NCI-H748 (cell line): ENCODE results near the gene ETFRF1.

Source experiments
- DNase-seq: peaks from one replicate; lab custom pipeline; 2025; ENCODE audit not compliant: unreplicated experiment; lab: John Stamatoyannopoulos, UW

ETFRF1 gene

GRCh38 chr12:25195056-25195971 lies at the start of gene ETFRF1, which contains the start of gene DNAI7:
Gene ETFRF1, plus strand, starts transcription at chr12:25195237. Its CDS starts 8,720 bp downstream, at chr12:25203957.
Gene DNAI7, minus strand, starts transcription at chr12:25195160. Its CDS starts 82 bp downstream, at chr12:25195078.
- peak; percentile 94 for DNase-seq

GRCh38 chr12:25146686-25147085 lies 48.4 kb upstream of the ETFRF1 start:
- DNase-seq, result no peak

- no peak for DNase-seq
Observed at GRCh38 chr12:25151476-25151875, 43.6 kb upstream of the ETFRF1 start.

- DNase-seq, result no peak
Observed at GRCh38 chr12:25152055-25152454, 43.0 kb upstream of the ETFRF1 start.

GRCh38 chr12:25155022-25155576 lies 39.9 kb upstream of the ETFRF1 start:
- DNase-seq, result peak; percentile 1

GRCh38 chr12:25156061-25156460 lies 39.0 kb upstream of the ETFRF1 start:
- DNase-seq, result no peak

- DNase-seq, result no peak
Observed at GRCh38 chr12:25162866-25163265, 32.2 kb upstream of the ETFRF1 start.

- DNase-seq, result no peak
Observed at GRCh38 chr12:25182765-25183164, 12.3 kb upstream of the ETFRF1 start.

- no peak for DNase-seq
Observed at GRCh38 chr12:25184132-25184531, 10.9 kb upstream of the ETFRF1 start.

- DNase-seq, result no peak
Observed at GRCh38 chr12:25186038-25186787, 8.8 kb upstream of the ETFRF1 start.

GRCh38 chr12:25186788-25187402 lies 8.1 kb upstream of the ETFRF1 start:
- DNase-seq, result no peak

GRCh38 chr12:25187781-25188180 lies 7.3 kb upstream of the ETFRF1 start:
- DNase-seq, result no peak

GRCh38 chr12:25189656-25190055 lies 5.4 kb upstream of the ETFRF1 start:
- DNase-seq, result no peak

GRCh38 chr12:25190793-25191192 lies 4.2 kb upstream of the ETFRF1 start:
- DNase-seq, result no peak

GRCh38 chr12:25194214-25194613 lies 823 bp upstream of the ETFRF1 start:
- DNase-seq, result no peak

GRCh38 chr12:25194722-25195055 lies 348 bp upstream of the ETFRF1 start:
- no peak for DNase-seq

GRCh38 chr12:25197608-25198007 lies 2.6 kb downstream of the ETFRF1 start:
- DNase-seq, result no peak

- DNase-seq, result no peak
Observed at GRCh38 chr12:25200703-25201102, 5.7 kb downstream of the ETFRF1 start.

- DNase-seq, result no peak
Observed at GRCh38 chr12:25202137-25202536, 7.1 kb downstream of the ETFRF1 start.

GRCh38 chr12:25207411-25207810 lies 12.4 kb downstream of the ETFRF1 start:
- no peak for DNase-seq

- no peak for DNase-seq
Observed at GRCh38 chr12:25207846-25208245, 12.8 kb downstream of the ETFRF1 start.
